ENCODE data around the gene IQGAP2. TPM values are rescaled to one million over a fixed set of nuclear protein-coding genes. Genes with fewer than 3 reads are reported as not detected.

The IQGAP2 gene
- total and polyA plus RNA-seq, 9 of the 15 experiments (the other 6 are each of a cell fraction or from before 2014, with no cell fraction given): 8.7 to 23.2 (median 17.4) TPM

GRCh38 chr5:76527685-76528161 lies 124.6 kb downstream of the IQGAP2 start (continued):
- TF ChIP-seq HMBOX1 (IDR thresholded peaks at IDR 0.05) (peak; percentile 84), JUN (IDR thresholded peaks at IDR 0.05; ENCODE audit: borderline replicate concordance, low read depth, low read length) (0 out of 2 replicates have a peak, but pooled peaks have one; percentile 32), JUN (CRISPR knock-in tag; IDR thresholded peaks at IDR 0.05; ENCODE audit: borderline replicate concordance) (no peak), SMARCA4 (IDR thresholded peaks at IDR 0.05) (peak; percentile 36; the same call in 1 of the 2 replicates), ZC3H11A (IDR thresholded peaks at IDR 0.05; ENCODE audit: low read depth, low read length) (no peak), MEIS2 (IDR thresholded peaks at IDR 0.05; ENCODE audit: partially characterized antibody) (peak; percentile 31), CBFA2T2 (conservative IDR thresholded peaks at IDR 0.05) (0 out of 2 replicates have a peak, but pooled peaks have one; percentile 5), CBFA2T3 (IDR thresholded peaks at IDR 0.05) (peak; percentile 58; the same call in 1 of the 2 replicates), TEAD4 (IDR thresholded peaks at IDR 0.05; ENCODE audit: low read length) (peak; percentile 45; the same call in 1 of the 2 replicates), TEAD4 (CRISPR knock-in tag; IDR thresholded peaks at IDR 0.05; ENCODE audit: borderline replicate concordance) (no peak), ATF7 (IDR thresholded peaks at IDR 0.05) (peak; percentile 84; the same call in 1 of the 2 replicates), FOSL1 (tag; conservative IDR thresholded peaks at IDR 0.05) (peak; percentile 61), SMARCE1 (IDR thresholded peaks at IDR 0.05) (peak; percentile 47; the same call in 1 of the 2 replicates), ZNF766 (CRISPR knock-in tag; conservative IDR thresholded peaks at IDR 0.05) (peak; percentile 36; the same call in 1 of the 2 replicates), ZFP1 (CRISPR knock-in tag; IDR thresholded peaks at IDR 0.05) (no peak), SOX6 (IDR thresholded peaks at IDR 0.05) (peak; percentile 77), ESRRA (IDR thresholded peaks at IDR 0.05; ENCODE audit: borderline replicate concordance, low read depth) (peak; percentile 33; the same call in 1 of the 2 replicates)
